HepG2 (cell line): ENCODE measurements around the gene ALPK3. TPM values are rescaled to one million over a fixed set of nuclear protein-coding genes. Genes with fewer than 3 reads are reported as not detected.

Experiments used
- ATAC-seq: fragments of 200-7000 bp; cut with Tn5 transposase; 3 replicates; pipeline ENCODE4 v1.9.1; 2020; ENCODE audit warnings: mild to moderate bottlenecking, moderate library complexity
- BruUV-seq: library from RNA; stranded (reverse); fragments of 400-500 nt; replicated peaks from 2 replicates; lab custom pipeline; 2021; lab: Mats Ljungman, UMichigan
- CTCF ChIA-PET: fragments of 300-600 bp; formaldehyde crosslinking; extraction: SDS; loops from one replicate; lab custom pipeline; 2021; ENCODE audit warnings: low total read pairs, inconsistent platforms, low intra/inter-chr PET ratio; lab: Yijun Ruan, JAX
- POLR2A ChIA-PET: fragments of 350-600 bp; sonication (Branson Sonifier 250); formaldehyde crosslinking; loops from one replicate; lab custom pipeline; 2020; ENCODE audit warnings: antibody characterized with exemption, inconsistent platforms; lab: Yijun Ruan, JAX
- DNase-seq: peaks from one replicate; pipeline ENCODE4 v3.0.0-alpha.2; 2015; ENCODE audit warnings: low spot score
- FAIRE-seq: peaks from 3 replicates; lab custom pipeline; 2011; peaks lifted over from hg19 to GRCh38; lab: Jason Lieb, UNC
- H2AFZ ChIP-seq: one replicate; pipeline ENCODE4 v1.6.1; 2011; ENCODE audit warnings: low read length, inconsistent platforms
- H3K27ac ChIP-seq: fragments of 300-600 bp; 3 replicates; pipeline ENCODE4 v1.8.0; 2011; ENCODE audit warnings: mixed run types, mild to moderate bottlenecking, mixed read lengths, low read length, inconsistent platforms; ENCODE audit not compliant: insufficient read depth; ENCODE audit errors: extremely low read length
- H3K27me3 ChIP-seq, 2 experiments: fragments of 200-600 bp in 1 of 2; 2 replicates in 1 of 2; 3 replicates in 1 of 2; pipeline versions ENCODE4 v1.6.0 to v1.8.0; 2011; ENCODE audit warnings: low read length in 2 of 2, mild to moderate bottlenecking in 2 of 2, moderate library complexity in 2 of 2, inconsistent platforms in 1 of 2; ENCODE audit not compliant: insufficient read depth in 2 of 2, control insufficient read depth in 1 of 2
- H3K36me3 ChIP-seq, 2 experiments: fragments of 200-600 bp in 1 of 2; replicated peaks in 1 of 2; 2 replicates in 1 of 2; 3 replicates in 1 of 2; pipeline versions ENCODE4 v1.5.1 to v1.8.0; 2011; ENCODE audit warnings: low read length in 2 of 2, inconsistent platforms in 1 of 2; ENCODE audit not compliant: insufficient read depth in 2 of 2, control insufficient read depth in 1 of 2
- H3K4me1 ChIP-seq: 2 replicates; pipeline ENCODE4 v1.5.1; 2012; ENCODE audit warnings: low read length, inconsistent platforms; ENCODE audit not compliant: insufficient read depth
- H3K4me2 ChIP-seq: 2 replicates; pipeline ENCODE4 v1.6.0; 2011; ENCODE audit warnings: low read depth, low read length, inconsistent platforms
- H3K4me3 ChIP-seq, 3 experiments: fragments of 200-600 bp in 1 of 3; sonication (generic), shearing (Covaris generic) in 1 of 3; replicated peaks in 1 of 3; 2 replicates each; pipeline ENCODE4 v1.5.1; 2011 to 2016; ENCODE audit warnings: low read length in 3 of 3, inconsistent platforms in 2 of 3, low read depth in 2 of 3, mild to moderate bottlenecking in 2 of 3, control low read depth in 1 of 3, mixed read lengths in 1 of 3; ENCODE audit not compliant: insufficient read depth in 1 of 3
- H3K79me2 ChIP-seq: one replicate; pipeline ENCODE4 v1.6.1; 2011; ENCODE audit warnings: low read length, inconsistent platforms; ENCODE audit not compliant: insufficient read depth
- H3K9ac ChIP-seq: 2 replicates; pipeline ENCODE4 v1.6.0; 2011; ENCODE audit warnings: mild to moderate bottlenecking, low read depth, low read length, inconsistent platforms; ENCODE audit not compliant: insufficient read depth
- H3K9me3 ChIP-seq: 2 replicates; pipeline ENCODE4 v1.5.1; 2012; ENCODE audit warnings: mild to moderate bottlenecking, low read length
- H4K20me1 ChIP-seq: 2 replicates; pipeline ENCODE4 v1.6.0; 2011; ENCODE audit warnings: inconsistent platforms, mild to moderate bottlenecking, low read length, moderate library complexity; ENCODE audit not compliant: insufficient read depth
- CCAR2 ChIP-seq: fragments of 200-400 bp; formaldehyde crosslinking; optimal IDR thresholded peaks from 2 replicates; pipeline ENCODE3; 2018; ENCODE audit warnings: low read depth, mild to moderate bottlenecking, low read length, moderate library complexity
- JUN ChIP-seq: sonication (generic); formaldehyde crosslinking; IDR thresholded peaks from 2 replicates; pipeline ENCODE4 v1.4.0; 2020; ENCODE audit warnings: mild to moderate bottlenecking, missing genetic modification reagents
- KAT8 ChIP-seq: IDR thresholded peaks from 2 replicates; pipeline ENCODE4 v1.6.1; 2016; ENCODE audit warnings: missing genetic modification reagents, missing compliant biosample characterization
- KDM3A ChIP-seq: IDR thresholded peaks from 2 replicates; pipeline ENCODE4 v1.6.1; 2018; ENCODE audit warnings: low read depth, missing compliant biosample characterization
- KLF15 ChIP-seq: sonication (generic); formaldehyde crosslinking; IDR thresholded peaks from 2 replicates; pipeline ENCODE4 v1.8.1; 2023; ENCODE audit warnings: borderline replicate concordance, mild to moderate bottlenecking, inconsistent platforms, missing genetic modification reagents, mixed read lengths
- KMT2B ChIP-seq: IDR thresholded peaks from 2 replicates; pipeline ENCODE4 v1.6.1; 2016; ENCODE audit warnings: missing genetic modification reagents, missing compliant biosample characterization
- LCORL ChIP-seq, 2 experiments: fragments of 450-650 bp in 1 of 2; sonication (generic) in 1 of 2; formaldehyde crosslinking in 1 of 2; IDR thresholded peaks; 2 replicates each; pipeline versions ENCODE4 v1.5.0 to v1.6.1; 2017 to 2020; ENCODE audit warnings: antibody characterized with exemption in 1 of 2, missing genetic modification reagents in 1 of 2
- MLXIP ChIP-seq: sonication (generic); formaldehyde crosslinking; IDR thresholded peaks from 2 replicates; pipeline ENCODE4 v1.9.0; 2021; ENCODE audit warnings: missing genetic modification reagents, borderline replicate concordance
- NBN ChIP-seq: fragments of 450-650 bp; conservative IDR thresholded peaks from 2 replicates; pipeline ENCODE4 v1.6.1; 2017
- NCOR1 ChIP-seq: fragments of 200-600 bp; sonication (generic); IDR thresholded peaks from 2 replicates; pipeline ENCODE4 v1.7.0; 2017; ENCODE audit warnings: antibody characterized with exemption, low read length, borderline replicate concordance
- POLR2G ChIP-seq: fragments of 200-400 bp; formaldehyde crosslinking; IDR thresholded peaks from 2 replicates; pipeline ENCODE4 v1.6.1; 2018; ENCODE audit warnings: mild to moderate bottlenecking, low read depth, low read length, moderate library complexity
- RBFOX2 ChIP-seq: fragments of 200-400 bp; formaldehyde crosslinking; IDR thresholded peaks from 2 replicates; pipeline ENCODE4 v1.6.1; 2017; ENCODE audit warnings: low read depth, mild to moderate bottlenecking, low read length
- RBM22 ChIP-seq: fragments of 200-400 bp; formaldehyde crosslinking; optimal IDR thresholded peaks from 2 replicates; pipeline ENCODE3; 2017; ENCODE audit warnings: mild to moderate bottlenecking, low read length, moderate library complexity
- ZFP41 ChIP-seq: sonication (generic); formaldehyde crosslinking; IDR thresholded peaks from 2 replicates; pipeline ENCODE4 v1.4.0; 2020; ENCODE audit warnings: mild to moderate bottlenecking, missing genetic modification reagents, borderline replicate concordance
- ZIK1 ChIP-seq: sonication (generic); formaldehyde crosslinking; IDR thresholded peaks from 2 replicates; pipeline ENCODE4 v1.5.0; 2020; ENCODE audit warnings: mild to moderate bottlenecking, low read depth, missing genetic modification reagents, borderline replicate concordance
- ZNF142 ChIP-seq: sonication (generic); formaldehyde crosslinking; IDR thresholded peaks from 2 replicates; pipeline ENCODE4 v1.4.0; 2020; ENCODE audit warnings: missing genetic modification reagents
- ZNF383 ChIP-seq: sonication (generic); formaldehyde crosslinking; IDR thresholded peaks from 2 replicates; pipeline ENCODE4 v1.4.0; 2020; ENCODE audit warnings: missing genetic modification reagents, mild to moderate bottlenecking, borderline replicate concordance
- WGBS: methylation state at CpG from one replicate; pipeline ENCODE4 v1.1.6; 2017; ENCODE audit warnings: low lambda C conversion rate; 5-methylcytosine and 5-hydroxymethylcytosine counted together
- in situ Hi-C: cut with HindIII; loops from 2 replicates; pipeline ENCODE4 v1.10.0; 2017; ENCODE audit warnings: low pct_unique_long_range_greater_than_20kb; ENCODE audit not compliant: extremely low pct_ligation_motif_present
- intact Hi-C: fragments of 100-400 bp; cut with micrococcal nuclease; formaldehyde crosslinking; loops from one replicate; pipeline ENCODE4 v1.10.0; 2022; ENCODE audit not compliant: unreplicated experiment
- polyA plus RNA-seq, 8 experiments: library from polyadenylated mRNA; depleted of rRNA in 3 of 8; stranded (reverse) in 7 of 8; unstranded in 1 of 8; fragments of >200 nt; fragmentation: Illumina TruSeq in 4 of 8; extraction: Trizol in 4 of 8; gene quantifications; 2 replicates each; pipeline versions ENCODE4 v1.2.1 to v1.2.3, GENCODE V29; 2011 to 2016; ENCODE audit warnings: low read depth in 4 of 8, missing spikeins in 1 of 8, mixed read lengths in 1 of 8; ENCODE audit not compliant: insufficient read depth in 1 of 8
- total RNA-seq, 5 experiments: library from RNA; depleted of rRNA; stranded (reverse); fragments of >200 nt; fragmentation: Illumina TruSeq; extraction: Trizol; gene quantifications; 2 replicates each; pipeline ENCODE4 v1.2.3, GENCODE V29; 2016; ENCODE audit warnings: low read depth in 1 of 5

ALPK3 gene
- total and polyA plus RNA-seq, 2 of the 13 experiments (the other 11 are each of a cell fraction or from before 2014, with no cell fraction given) = 0.04 to 0.42 TPM

GRCh38 chr15:84859144-84859543 lies 42.0 kb downstream of the ALPK3 start:
- TF ChIP-seq LCORL (IDR thresholded peaks at IDR 0.05) (no peak), LCORL (CRISPR knock-in tag; IDR thresholded peaks at IDR 0.05) (no peak), ZFP41 (no peak), ZIK1 (CRISPR knock-in tag) (no peak), CCAR2 (no peak), RBM22 (no peak), ZNF383 (CRISPR knock-in tag) (no peak), NBN (no peak), KLF15 (CRISPR knock-in tag) (no peak), MLXIP (CRISPR knock-in tag) (no peak), ZNF142 (CRISPR knock-in tag) (no peak), KMT2B (CRISPR knock-in tag) (no peak), KAT8 (no peak), KDM3A (CRISPR knock-in tag) (no peak), NCOR1 (no peak), JUN (CRISPR knock-in tag) (no peak), RBFOX2 (no peak), POLR2G (no peak)
- 32% methylated on average over 2 of the region's 8 CpGs for WGBS
- intact Hi-C loops (no loop called here), in situ Hi-C loops (no loop called here)
- no peak for FAIRE-seq
- Histone ChIP-seq H3K4me1 (peaks cover 41% of the 10 kb centered on the region), H3K4me2 (no peak overlapping the region), H3K27ac (no peak overlapping the region), H2AFZ (no peak overlapping the region), H3K4me3 (no peak overlapping the region), H3K9ac (no peak overlapping the region), H3K36me3 (no peaks in the 10 kb centered on the region), H3K9me3 (no peaks in the 10 kb centered on the region), H4K20me1 (no peaks in the 10 kb centered on the region), H3K79me2 (no peaks in the 10 kb centered on the region), H3K27me3 (peaks cover 10 to 49% of the 10 kb centered on the region in 2 experiments; a peak in 4 of 5 replicates)
- ATAC-seq = no peak
- DNase-seq = no peak
- ChIA-PET POLR2A (no interaction called here), CTCF (no interaction called here)
- BruUV-seq = no TSS peak
